GM12865 (cell line): ENCODE data around the gene DHDDS.
"Not testable (repeated sequence)": the region's sequence is repeated elsewhere in the genome, so short reads cannot be mapped to it uniquely, and the experiment has no call there.

Source experiments
- DNase-seq: peaks from one replicate; pipeline ENCODE4 v3.0.0; 2010; ENCODE audit warnings: low read depth
- H3K4me3 ChIP-seq: 2 replicates; pipeline ENCODE4 v1.5.1; 2011; ENCODE audit warnings: mild to moderate bottlenecking, low read depth, low read length, control low read depth
- CTCF ChIP-seq: IDR thresholded peaks from 2 replicates; pipeline ENCODE4 v1.5.1; 2011; ENCODE audit warnings: low read length, control low read depth, low read depth, inconsistent platforms; ENCODE audit not compliant: insufficient read depth; ENCODE audit errors: missing control alignments

Gene DHDDS

DNA sequence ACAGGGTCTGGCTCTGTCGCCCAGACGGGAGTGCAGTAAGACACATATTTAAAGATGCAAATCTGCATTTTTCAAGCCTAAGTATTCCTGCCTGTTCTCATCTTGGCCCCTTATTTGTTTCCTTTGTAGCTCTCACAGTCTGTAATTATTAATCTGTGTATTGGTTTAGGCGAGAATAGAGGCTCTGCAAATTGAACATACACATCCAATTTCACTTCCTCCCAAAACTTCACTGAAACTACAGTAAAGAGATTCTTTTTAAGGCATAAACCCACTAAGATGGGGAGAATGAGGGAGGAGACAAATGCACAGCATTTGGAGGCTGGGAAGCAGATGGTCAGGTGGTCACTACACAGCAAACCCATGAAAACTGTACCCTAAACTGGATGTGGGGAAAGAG is 61.1 kb downstream of the DHDDS start:
- DNase-seq: no peak
- no peak overlapping the region for H3K4me3 ChIP-seq

DNA sequence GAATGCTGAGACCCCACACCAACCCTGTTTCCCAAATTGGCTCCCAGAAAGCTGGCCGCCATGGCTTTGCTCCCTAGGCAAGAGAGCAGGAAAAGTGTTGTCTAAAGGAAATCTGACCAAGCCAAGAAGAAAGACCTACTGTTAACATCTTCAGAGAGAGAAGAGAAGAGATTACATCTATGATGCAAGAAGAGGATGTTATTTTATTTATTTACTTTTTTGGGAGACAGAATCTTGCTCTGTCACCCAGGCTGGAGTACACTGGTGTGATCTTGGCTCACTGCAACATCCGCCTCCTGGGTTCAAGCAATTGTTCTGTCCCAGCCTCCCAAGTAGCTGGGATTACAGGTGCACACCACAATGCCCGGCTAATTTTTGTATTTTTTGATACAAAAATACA is 61.8 kb downstream of the DHDDS start:
- H3K4me3 ChIP-seq: no peak overlapping the region
- TF ChIP-seq CTCF: no peak
- DNase-seq: no peak

More for the DNA sequence above, 61.1 kb downstream of the DHDDS start:
- TF ChIP-seq CTCF: no peak

- no peak overlapping the region for H3K4me3 ChIP-seq
- no peak for DNase-seq
- no peak for TF ChIP-seq CTCF
Measured at GRCh38 chr1:26496861-26497260, 64.7 kb downstream of the DHDDS start.

DNA sequence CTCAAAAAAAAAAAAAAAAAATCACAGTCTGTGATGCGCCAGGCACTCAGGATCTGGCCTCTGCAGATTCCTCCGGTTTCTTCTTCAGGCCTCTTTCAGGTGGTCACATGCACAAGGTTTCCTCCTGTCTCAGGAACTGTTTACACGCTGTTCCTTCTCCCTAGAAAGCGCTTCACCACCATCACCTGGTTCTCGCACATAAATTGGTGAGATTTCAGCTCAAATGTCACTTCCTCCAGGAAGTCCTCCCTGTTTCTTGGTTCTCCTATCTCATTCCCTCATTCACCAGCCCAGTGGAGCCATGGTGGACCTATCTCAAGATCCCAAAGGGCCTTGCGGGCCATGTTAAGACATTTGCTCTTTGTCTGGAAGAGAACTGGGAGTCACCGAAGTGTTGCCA is 66.8 kb downstream of the DHDDS start:
- TF ChIP-seq CTCF: no peak
- DNase-seq: no peak
- no peak overlapping the region for H3K4me3 ChIP-seq

GRCh38 chr1:26500488-26501175 is 68.5 kb downstream of the DHDDS start:
- DNase-seq: peak; percentile 94
- no peak for TF ChIP-seq CTCF
- H3K4me3 ChIP-seq: peak overlapping the region; percentile 78

GRCh38 chr1:26510711-26511110 is 78.6 kb downstream of the DHDDS start:
- H3K4me3 ChIP-seq, DNase-seq: not testable (repeated sequence)

DNA sequence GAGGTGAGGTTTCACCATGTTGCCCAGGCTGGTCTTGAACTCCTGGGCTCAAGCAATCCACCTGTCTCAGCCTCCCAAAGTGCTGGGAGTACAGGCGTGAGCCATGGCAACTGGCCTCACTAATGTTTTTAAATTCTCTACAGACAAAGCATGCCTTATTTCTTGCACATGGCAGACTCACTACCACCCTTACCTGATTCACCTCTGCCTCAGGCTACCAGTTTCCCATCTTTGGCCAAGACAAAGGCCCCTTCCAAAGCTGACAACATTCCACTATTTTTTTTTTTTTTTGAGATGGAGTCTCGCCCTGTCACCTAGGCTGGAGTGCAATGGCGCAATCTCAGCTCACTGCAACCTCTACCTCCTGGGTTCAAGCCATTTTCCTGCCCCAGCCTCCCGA is 83.7 kb downstream of the DHDDS start:
- not testable (repeated sequence) for H3K4me3 ChIP-seq, DNase-seq

- no peak overlapping the region for H3K4me3 ChIP-seq
- TF ChIP-seq CTCF: no peak
- DNase-seq: no peak
Measured at GRCh38 chr1:26516987-26517765, 85.1 kb downstream of the DHDDS start.
